ENCODE data around the gene KEL. TPM values are rescaled to one million over a fixed set of nuclear protein-coding genes. Genes with fewer than 3 reads are reported as not detected.

KEL gene
- total RNA-seq, 1 donor, result not detected

DNA sequence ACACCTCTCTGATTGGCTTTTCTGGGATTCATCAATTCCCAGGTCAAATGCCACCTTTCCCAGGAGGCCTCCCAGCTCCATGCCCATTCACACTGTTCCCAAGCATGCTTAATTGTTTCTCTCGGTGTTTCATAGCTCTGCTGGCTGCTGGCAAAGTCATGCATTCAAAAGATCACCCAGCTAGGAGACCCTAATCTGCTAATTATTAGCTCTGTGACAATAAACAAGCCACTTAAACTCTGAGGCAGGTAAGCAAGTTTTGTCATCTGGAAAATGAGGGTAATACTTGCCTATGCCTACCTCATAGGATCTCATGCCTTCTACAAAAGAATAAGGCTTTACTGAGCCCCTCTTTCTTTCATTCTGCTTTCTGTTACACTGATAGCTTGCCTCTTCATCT is 828 bp upstream of the KEL start:
- no peak for DNase-seq (ENCODE audit: low read depth)
- no peak overlapping the region for H3K4me3 ChIP-seq (ENCODE audit: low read depth, low read length)
- TF ChIP-seq, protein P1, sequence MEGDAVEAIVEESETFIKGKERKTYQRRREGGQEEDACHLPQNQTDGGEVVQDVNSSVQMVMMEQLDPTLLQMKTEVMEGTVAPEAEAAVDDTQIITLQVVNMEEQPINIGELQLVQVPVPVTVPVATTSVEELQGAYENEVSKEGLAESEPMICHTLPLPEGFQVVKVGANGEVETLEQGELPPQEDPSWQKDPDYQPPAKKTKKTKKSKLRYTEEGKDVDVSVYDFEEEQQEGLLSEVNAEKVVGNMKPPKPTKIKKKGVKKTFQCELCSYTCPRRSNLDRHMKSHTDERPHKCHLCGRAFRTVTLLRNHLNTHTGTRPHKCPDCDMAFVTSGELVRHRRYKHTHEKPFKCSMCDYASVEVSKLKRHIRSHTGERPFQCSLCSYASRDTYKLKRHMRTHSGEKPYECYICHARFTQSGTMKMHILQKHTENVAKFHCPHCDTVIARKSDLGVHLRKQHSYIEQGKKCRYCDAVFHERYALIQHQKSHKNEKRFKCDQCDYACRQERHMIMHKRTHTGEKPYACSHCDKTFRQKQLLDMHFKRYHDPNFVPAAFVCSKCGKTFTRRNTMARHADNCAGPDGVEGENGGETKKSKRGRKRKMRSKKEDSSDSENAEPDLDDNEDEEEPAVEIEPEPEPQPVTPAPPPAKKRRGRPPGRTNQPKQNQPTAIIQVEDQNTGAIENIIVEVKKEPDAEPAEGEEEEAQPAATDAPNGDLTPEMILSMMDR (IDR thresholded peaks at IDR 0.05; ENCODE audit: insufficient read depth, low read depth, low read length), result no peak

DNA sequence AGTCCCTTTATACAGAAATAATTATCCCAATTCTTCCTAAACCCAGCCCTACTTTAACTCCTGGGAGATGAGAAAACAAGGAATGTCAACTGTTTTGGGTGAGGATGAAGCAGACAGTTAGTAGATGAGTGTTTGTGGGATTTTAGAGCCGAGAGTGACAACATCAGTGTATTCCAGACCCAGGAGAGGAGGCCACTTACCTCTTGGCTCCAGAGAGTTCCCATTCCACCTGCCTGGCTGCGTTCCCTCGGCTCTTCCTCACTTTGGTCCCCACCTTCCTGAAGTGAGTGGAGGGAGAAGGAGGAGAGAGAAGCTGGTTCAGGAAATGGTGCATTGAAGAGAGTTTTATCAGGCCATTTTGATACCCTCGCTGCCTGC is 579 bp downstream of the KEL start:
- no peak overlapping the region for H3K4me3 ChIP-seq (ENCODE audit: low read depth, low read length)
- TF ChIP-seq, protein P1 (IDR thresholded peaks at IDR 0.05; ENCODE audit: insufficient read depth, low read depth, low read length), result no peak
- DNase-seq (ENCODE audit: low read depth), result no peak

DNA sequence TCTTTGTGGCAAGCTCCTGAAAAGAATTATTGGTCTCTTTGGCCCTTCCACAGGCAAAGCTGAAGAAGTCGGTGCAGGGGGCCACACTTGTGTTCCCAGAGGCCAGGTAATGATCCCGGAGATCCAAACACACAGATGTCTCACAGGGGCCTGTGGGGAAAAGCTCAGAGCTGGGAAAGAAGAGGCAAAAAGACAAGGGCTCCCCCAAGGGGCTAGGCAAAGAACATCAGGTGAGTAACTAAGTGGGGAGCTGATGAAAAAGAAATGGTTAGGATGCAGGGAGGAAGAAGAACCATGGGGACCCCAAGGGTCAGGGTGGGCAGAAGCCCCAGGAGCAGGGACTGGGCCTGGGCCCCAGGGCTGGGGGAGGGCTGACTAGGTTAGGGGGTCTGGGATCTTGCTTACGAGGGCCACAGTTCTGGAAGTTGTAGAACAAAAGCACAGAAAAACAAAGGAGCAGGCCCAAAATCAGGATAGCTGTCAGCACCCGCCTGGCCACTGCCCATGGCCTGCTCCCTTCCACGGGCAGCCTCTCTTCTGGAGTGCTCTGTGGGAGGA is 1.1 kb downstream of the KEL start:
- H3K4me3 ChIP-seq (ENCODE audit: low read depth, low read length), result no peak overlapping the region
- DNase-seq (ENCODE audit: low read depth), result no peak
- TF ChIP-seq, protein P1 (IDR thresholded peaks at IDR 0.05; ENCODE audit: insufficient read depth, low read depth, low read length), result no peak

DNA sequence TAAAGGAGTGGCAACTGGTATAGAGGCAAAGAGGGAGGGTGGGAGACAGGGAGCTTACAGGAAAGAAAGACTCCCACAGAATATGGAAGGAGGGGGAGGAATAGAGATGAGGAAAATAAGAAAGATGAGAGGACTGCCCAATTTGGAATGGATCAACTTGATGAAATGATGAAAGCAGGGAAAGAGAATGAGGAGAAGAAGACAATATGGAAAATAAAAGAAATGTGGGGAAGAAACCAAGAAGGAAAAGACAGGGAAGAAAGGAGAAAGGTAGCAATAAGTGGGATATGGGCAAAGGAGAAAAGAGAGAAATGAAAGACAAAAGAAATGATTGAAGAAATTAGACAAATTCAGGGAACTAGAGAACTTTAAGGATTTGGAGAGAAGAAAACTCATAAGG is 3.0 kb downstream of the KEL start:
- no peak overlapping the region for H3K4me3 ChIP-seq (ENCODE audit: low read depth, low read length)
- no peak for DNase-seq (ENCODE audit: low read depth)
- TF ChIP-seq, protein P1 (IDR thresholded peaks at IDR 0.05; ENCODE audit: insufficient read depth, low read depth, low read length), result no peak

DNA sequence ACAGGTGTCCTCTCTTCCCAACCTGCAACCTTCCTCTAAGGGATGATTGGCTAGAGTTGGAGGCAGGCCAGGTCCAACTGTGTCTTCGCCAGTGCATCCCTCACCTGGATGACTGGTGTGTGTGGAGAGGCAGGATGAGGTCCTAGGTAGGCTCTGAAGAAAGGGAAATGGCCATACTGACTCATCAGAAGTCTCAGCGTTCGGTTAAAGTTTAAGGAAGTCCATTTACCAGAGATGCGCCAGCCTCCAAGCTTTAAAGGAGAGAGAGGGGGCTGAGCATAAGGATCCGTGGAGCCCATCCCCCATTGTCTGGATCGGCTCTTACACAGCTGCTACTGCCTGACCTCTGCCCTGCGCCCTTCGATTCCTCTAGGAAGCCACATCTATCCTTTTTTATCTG is 4.4 kb downstream of the KEL start:
- TF ChIP-seq, protein P1 (IDR thresholded peaks at IDR 0.05; ENCODE audit: insufficient read depth, low read depth, low read length), result no peak
- peak; percentile 1 for DNase-seq (ENCODE audit: low read depth)
- no peak overlapping the region for H3K4me3 ChIP-seq (ENCODE audit: low read depth, low read length)

DNA sequence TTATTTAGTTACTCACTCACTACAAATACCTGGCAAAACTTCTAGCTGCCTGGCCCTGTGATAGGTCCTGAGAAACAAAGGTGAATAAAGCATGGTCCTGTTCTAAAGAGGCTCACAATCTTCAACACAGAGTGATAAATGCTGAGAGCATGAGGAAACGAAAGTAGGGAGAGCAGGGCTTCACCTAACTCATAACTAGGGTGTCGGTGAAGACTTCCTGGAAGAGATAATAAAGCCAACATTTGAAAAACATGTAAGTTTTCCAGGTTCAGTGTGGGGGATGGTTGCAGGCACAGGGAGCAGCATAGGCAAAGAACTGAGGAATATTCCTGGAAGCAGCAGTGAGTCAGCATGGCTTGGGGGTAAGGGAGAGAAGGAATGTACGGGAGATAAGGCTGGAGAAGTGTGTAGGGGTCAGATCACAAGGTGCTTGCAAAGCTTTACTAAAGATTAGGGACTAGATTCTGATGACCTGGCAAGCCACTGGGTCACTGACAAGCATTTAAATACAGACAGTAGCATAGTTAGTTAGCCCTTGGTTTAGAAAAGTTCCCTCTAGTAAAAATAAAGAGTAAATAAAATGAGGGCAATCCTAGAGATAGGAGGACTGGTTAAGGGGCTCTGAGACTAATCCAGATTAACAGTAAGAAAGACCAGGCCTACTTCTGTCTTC is 5.1 kb downstream of the KEL start:
- H3K4me3 ChIP-seq (ENCODE audit: low read depth, low read length), result no peak overlapping the region
- peak; percentile 69 for DNase-seq (ENCODE audit: low read depth)
- TF ChIP-seq, protein P1 (IDR thresholded peaks at IDR 0.05; ENCODE audit: insufficient read depth, low read depth, low read length), result no peak
